ENCODE results near the gene TMEM109.

The TMEM109 gene

GRCh38 chr11:60913793-60914632, at the start of gene TMEM109:
Gene TMEM109, plus strand, starts transcription at chr11:60914158. Its CDS starts 5,536 bp downstream, at chr11:60919694.
- TF ChIP-seq CTCF (IDR thresholded peaks at IDR 0.05; ENCODE audit: low read depth, low read length), result no peak
- DNase-seq (ENCODE audit: low read depth in 2 of 2), result peak; percentile 90 to 92
- H3K4me3 ChIP-seq (replicated peaks in 1 of 2; ENCODE audit: low read depth in 2 of 2, low read length in 2 of 2), result peak within 1 kb of the TSS; percentile 86 to 87

GRCh38 chr11:60864856-60865513, 49.0 kb upstream of the TMEM109 start:
- no peak for DNase-seq (ENCODE audit: low read depth in 2 of 2)
- no peak overlapping the region for H3K4me3 ChIP-seq (replicated peaks in 1 of 2; ENCODE audit: low read depth in 2 of 2, low read length in 2 of 2)
- no peak for TF ChIP-seq CTCF (IDR thresholded peaks at IDR 0.05; ENCODE audit: low read depth, low read length)

GRCh38 chr11:60866911-60867870, 46.8 kb upstream of the TMEM109 start, which contains the start of gene ZP1:
Gene ZP1, plus strand, starts transcription at chr11:60867542. Its CDS starts 20 bp downstream, at chr11:60867562.
- TF ChIP-seq CTCF (IDR thresholded peaks at IDR 0.05; ENCODE audit: low read depth, low read length), result no peak
- peak in 1 of 2 donors; percentile 49 for DNase-seq (ENCODE audit: low read depth in 2 of 2)
- H3K4me3 ChIP-seq (replicated peaks in 1 of 2; ENCODE audit: low read depth in 2 of 2, low read length in 2 of 2), result no peak within 1 kb of the TSS

- TF ChIP-seq CTCF (IDR thresholded peaks at IDR 0.05; ENCODE audit: low read depth, low read length), result no peak
- no peak overlapping the region for H3K4me3 ChIP-seq (replicated peaks in 1 of 2; ENCODE audit: low read depth in 2 of 2, low read length in 2 of 2)
- no peak for DNase-seq (ENCODE audit: low read depth in 2 of 2)
Observed at GRCh38 chr11:60867871-60868681, 45.9 kb upstream of the TMEM109 start.

GRCh38 chr11:60868682-60869450, 45.1 kb upstream of the TMEM109 start:
- no peak for TF ChIP-seq CTCF (IDR thresholded peaks at IDR 0.05; ENCODE audit: low read depth, low read length)
- no peak for DNase-seq (ENCODE audit: low read depth in 2 of 2)
- no peak overlapping the region for H3K4me3 ChIP-seq (replicated peaks in 1 of 2; ENCODE audit: low read depth in 2 of 2, low read length in 2 of 2)
